Effector memory CD4-positive, alpha-beta T cell (primary cell): ENCODE data around the gene MUCL3.
"Not testable (repeated sequence)": the region's sequence is repeated elsewhere in the genome, so short reads cannot be mapped to it uniquely, and the experiment has no call there.

Experiments used
- DNase-seq, 3 donors: peaks; one replicate each; pipeline ENCODE4 v3.0.0-alpha.2; 2020
- H3K27ac ChIP-seq: 2 replicates; pipeline ENCODE4 v1.7.0; 2013; ENCODE audit warnings: mild to moderate bottlenecking, low read length, moderate library complexity; ENCODE audit not compliant: insufficient read depth, poor library complexity, severe bottlenecking
- H3K27me3 ChIP-seq: replicated peaks from 2 replicates; pipeline ENCODE4 v1.7.0; 2013; ENCODE audit warnings: mild to moderate bottlenecking, low read length; ENCODE audit not compliant: insufficient read depth, control insufficient read depth, poor library complexity, severe bottlenecking
- H3K36me3 ChIP-seq: 2 replicates; pipeline ENCODE4 v1.7.0; 2013; ENCODE audit warnings: mild to moderate bottlenecking, low read length, moderate library complexity; ENCODE audit not compliant: control insufficient read depth, insufficient read depth
- H3K4me1 ChIP-seq: 2 replicates; pipeline ENCODE4 v1.7.0; 2013; ENCODE audit warnings: low read length, mild to moderate bottlenecking; ENCODE audit not compliant: control insufficient read depth, insufficient read depth, poor library complexity, severe bottlenecking
- H3K4me3 ChIP-seq: 2 replicates; pipeline ENCODE4 v1.7.0; 2013; ENCODE audit warnings: low read length, low read depth, mild to moderate bottlenecking; ENCODE audit not compliant: insufficient read depth, poor library complexity, severe bottlenecking
- H3K9me3 ChIP-seq: 2 replicates; pipeline ENCODE4 v1.7.0; 2013; ENCODE audit warnings: mild to moderate bottlenecking, low read length, moderate library complexity; ENCODE audit not compliant: control insufficient read depth

Gene MUCL3

GRCh38 chr6:30990422-30991086 lies 49.8 kb downstream of the MUCL3 start:
- DNase-seq, result no peak
- Histone ChIP-seq H3K4me1 (no peaks in the 10 kb centered on the region), H3K27me3 (no peaks in the 10 kb centered on the region), H3K36me3 (no peaks in the 10 kb centered on the region), H3K4me3 (no peak overlapping the region), H3K9me3 (no peaks in the 10 kb centered on the region), H3K27ac (no peak overlapping the region)

GRCh38 chr6:30991891-30992290 lies 51.1 kb downstream of the MUCL3 start:
- Histone ChIP-seq H3K9me3 (no peaks in the 10 kb centered on the region), H3K4me1 (no peaks in the 10 kb centered on the region), H3K4me3 (no peak overlapping the region), H3K36me3 (no peaks in the 10 kb centered on the region), H3K27ac (no peak overlapping the region), H3K27me3 (no peaks in the 10 kb centered on the region)
- DNase-seq, result no peak

- no peaks in the 10 kb centered on the region for H3K4me1 ChIP-seq
- no peaks in the 10 kb centered on the region for H3K36me3 ChIP-seq
- H3K9me3 ChIP-seq, result no peaks in the 10 kb centered on the region
- no peak for DNase-seq
- H3K27ac ChIP-seq, result no peak overlapping the region
- no peak overlapping the region for H3K4me3 ChIP-seq
- no peaks in the 10 kb centered on the region for H3K27me3 ChIP-seq
Observed at GRCh38 chr6:30997301-30997700, 56.5 kb downstream of the MUCL3 start.

GRCh38 chr6:30998785-30999184 lies 58.0 kb downstream of the MUCL3 start:
- H3K27me3 ChIP-seq, result no peaks in the 10 kb centered on the region
- no peaks in the 10 kb centered on the region for H3K4me1 ChIP-seq
- no peak for DNase-seq
- no peaks in the 10 kb centered on the region for H3K9me3 ChIP-seq
- no peak overlapping the region for H3K4me3 ChIP-seq
- no peaks in the 10 kb centered on the region for H3K36me3 ChIP-seq
- no peak overlapping the region for H3K27ac ChIP-seq

GRCh38 chr6:31000067-31000860 lies 59.5 kb downstream of the MUCL3 start:
- DNase-seq, H3K4me1 ChIP-seq, H3K9me3 ChIP-seq, H3K36me3 ChIP-seq, H3K4me3 ChIP-seq, H3K27me3 ChIP-seq, H3K27ac ChIP-seq: not testable (repeated sequence)

- no peaks in the 10 kb centered on the region for H3K4me1 ChIP-seq
- DNase-seq, result no peak
- H3K9me3 ChIP-seq, result no peaks in the 10 kb centered on the region
- no peak overlapping the region for H3K4me3 ChIP-seq
- H3K27ac ChIP-seq, result no peak overlapping the region
- no peaks in the 10 kb centered on the region for H3K27me3 ChIP-seq
- no peaks in the 10 kb centered on the region for H3K36me3 ChIP-seq
Observed at GRCh38 chr6:31001281-31001888, 60.6 kb downstream of the MUCL3 start.

GRCh38 chr6:31002471-31002870 lies 61.7 kb downstream of the MUCL3 start:
- no peak overlapping the region for H3K27ac ChIP-seq
- no peak overlapping the region for H3K4me3 ChIP-seq
- no peaks in the 10 kb centered on the region for H3K9me3 ChIP-seq
- no peaks in the 10 kb centered on the region for H3K4me1 ChIP-seq
- no peaks in the 10 kb centered on the region for H3K27me3 ChIP-seq
- H3K36me3 ChIP-seq, result no peaks in the 10 kb centered on the region
- DNase-seq, result no peak
